Smooth muscle cell of the brain vasculature (primary cell): Measurements from ENCODE around the gene KCNH1.

Source experiments
- DNase-seq: peaks from one replicate; pipeline ENCODE4 v3.0.0-alpha.2; 2012; ENCODE audit warnings: low read depth, low spot score

The KCNH1 gene

DNA sequence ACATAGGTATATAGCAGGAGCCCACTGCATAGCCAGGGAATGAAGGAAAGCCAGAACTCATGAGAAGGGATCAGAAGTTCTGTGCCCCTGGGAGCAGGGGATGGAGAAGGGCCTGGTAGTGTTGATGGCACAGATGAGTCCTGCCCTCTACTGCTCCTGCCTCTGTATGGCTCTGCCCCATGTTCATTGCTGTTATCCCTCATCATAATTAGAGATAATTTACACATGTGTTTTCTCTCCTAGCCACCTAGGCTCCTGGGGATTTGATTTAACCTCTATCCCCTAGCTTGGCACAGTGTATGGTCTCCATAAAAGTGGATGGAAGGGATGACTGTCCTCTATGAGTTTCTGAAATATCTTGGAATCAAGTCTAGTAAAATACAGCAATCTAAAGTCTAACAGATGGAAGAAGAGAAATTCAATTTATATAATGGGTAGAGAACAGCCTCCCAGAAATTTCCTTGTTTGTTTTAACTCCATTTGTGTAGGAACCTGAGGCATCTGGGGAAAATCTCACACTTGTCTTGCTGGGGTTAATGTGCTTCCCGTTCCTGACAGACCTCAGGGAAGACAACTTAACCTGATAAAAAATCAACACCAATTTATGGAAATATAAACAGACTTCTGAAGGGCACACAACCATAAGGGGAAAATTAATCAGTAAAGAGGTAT, 411.4 kb downstream of the KCNH1 start:
- no peak for DNase-seq

- DNase-seq, result no peak
Measured at GRCh38 chr1:210715072-210715471, 418.9 kb downstream of the KCNH1 start.

GRCh38 chr1:210711825-210712612, 421.9 kb downstream of the KCNH1 start:
- no peak for DNase-seq

GRCh38 chr1:210709701-210710100, 424.2 kb downstream of the KCNH1 start:
- no peak for DNase-seq

DNA sequence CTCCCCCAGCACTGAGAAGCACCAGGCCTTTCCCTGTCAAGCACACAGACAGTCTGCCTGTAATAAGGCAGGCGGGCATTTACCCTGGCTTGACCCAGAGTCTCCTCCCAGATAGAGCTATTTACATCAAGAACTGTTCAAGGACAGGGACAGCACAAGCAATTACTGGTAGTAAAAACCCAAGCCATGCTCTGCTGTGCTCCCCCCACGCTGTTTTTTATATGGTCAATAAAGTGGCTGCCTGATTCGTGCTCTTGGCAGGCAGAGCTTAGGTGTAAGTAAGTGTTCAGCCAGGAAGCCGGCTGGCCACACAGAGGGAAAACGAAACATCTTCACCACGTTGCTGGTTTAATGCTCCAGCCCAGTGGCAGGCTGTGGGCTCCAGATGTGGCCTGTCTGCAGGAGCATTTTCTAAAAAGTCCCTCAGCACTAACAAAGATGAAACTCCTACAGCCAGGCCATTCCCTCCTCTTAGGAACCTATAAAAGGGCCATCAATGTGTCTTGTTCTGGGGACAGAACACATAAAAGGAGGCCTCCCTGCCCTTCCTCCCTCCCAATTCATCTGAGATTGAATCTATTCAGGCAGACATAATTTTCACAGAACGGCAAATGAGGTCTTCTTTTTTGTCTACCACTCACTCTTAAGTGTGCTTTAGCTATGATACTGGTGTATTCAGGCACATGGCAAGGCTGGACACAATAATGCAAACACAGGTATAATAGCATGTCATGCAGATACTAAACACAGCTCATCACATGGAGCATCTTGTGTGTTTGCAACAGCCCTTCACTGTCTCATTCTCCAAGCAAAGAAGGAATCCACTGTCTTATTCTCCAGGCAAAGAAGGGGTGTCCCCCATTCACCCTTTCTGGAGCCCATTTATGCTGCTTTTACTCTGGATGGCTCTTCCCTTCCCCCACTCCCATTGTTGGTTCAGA, 426.4 kb downstream of the KCNH1 start:
- DNase-seq, result no peak

GRCh38 chr1:210706246-210706645, 427.7 kb downstream of the KCNH1 start:
- DNase-seq, result no peak

DNA sequence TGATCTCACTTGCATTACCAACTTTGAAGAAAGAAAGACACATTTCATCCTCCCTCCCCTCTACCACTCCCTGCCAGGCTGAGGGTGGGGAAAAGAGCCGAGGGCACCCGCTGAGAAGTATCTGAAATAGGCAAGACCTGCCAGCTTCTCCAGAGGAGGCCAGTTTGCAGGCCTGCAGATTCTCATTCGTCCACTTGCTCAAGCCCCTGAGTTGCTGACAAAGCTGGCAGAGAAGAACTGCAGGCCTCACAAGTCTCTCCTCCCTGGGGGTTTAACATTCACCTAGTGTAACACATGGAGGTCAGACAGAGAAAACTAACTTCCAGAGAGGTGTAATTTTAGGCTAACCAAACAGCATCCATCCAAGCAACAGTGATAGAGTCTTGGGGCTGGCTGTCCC, 428.9 kb downstream of the KCNH1 start:
- DNase-seq, result no peak

GRCh38 chr1:210703593-210703992, 430.4 kb downstream of the KCNH1 start:
- no peak for DNase-seq

DNA sequence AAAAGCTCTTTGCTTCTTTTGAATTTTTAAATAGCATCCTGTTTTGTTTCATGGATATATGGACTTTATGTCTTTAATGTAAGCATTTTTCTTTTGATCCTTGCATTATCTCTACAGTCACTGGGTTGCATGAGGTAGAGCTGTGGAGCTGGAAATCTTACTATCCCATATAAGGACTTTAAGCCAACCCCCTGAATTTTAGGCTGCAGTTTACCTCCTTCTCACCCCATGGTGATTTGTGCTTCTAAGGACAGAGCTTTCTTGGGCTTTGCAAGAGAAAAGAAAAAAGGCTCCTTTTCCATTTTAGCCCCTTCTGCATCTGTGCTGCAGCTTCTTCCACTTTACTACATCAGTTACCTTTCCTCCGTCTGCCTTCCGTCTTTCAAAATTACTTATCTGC, 431.4 kb downstream of the KCNH1 start:
- no peak for DNase-seq

- DNase-seq, result no peak
Measured at GRCh38 chr1:210700511-210700910, 433.4 kb downstream of the KCNH1 start.

GRCh38 chr1:210700083-210700482, 433.9 kb downstream of the KCNH1 start:
- no peak for DNase-seq

DNA sequence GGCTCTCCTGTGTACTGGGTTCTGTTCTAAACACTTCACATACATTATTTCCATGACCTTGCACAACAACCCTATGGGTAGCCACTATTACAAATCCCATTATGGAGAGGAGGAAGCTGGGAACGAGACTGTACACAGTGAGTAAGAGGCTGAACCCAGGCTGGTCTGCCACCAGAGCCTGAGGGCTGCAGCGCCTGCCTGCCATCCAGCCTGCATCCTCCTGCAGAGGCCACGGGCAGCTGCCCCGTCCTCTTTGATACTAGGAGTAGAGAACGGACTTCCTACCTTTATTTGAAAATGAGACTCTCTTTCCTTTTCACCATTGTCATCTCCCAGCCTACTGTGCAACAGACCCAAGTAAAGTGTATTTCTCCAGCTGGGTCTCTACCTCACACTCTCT, 435.3 kb downstream of the KCNH1 start:
- DNase-seq, result no peak

DNA sequence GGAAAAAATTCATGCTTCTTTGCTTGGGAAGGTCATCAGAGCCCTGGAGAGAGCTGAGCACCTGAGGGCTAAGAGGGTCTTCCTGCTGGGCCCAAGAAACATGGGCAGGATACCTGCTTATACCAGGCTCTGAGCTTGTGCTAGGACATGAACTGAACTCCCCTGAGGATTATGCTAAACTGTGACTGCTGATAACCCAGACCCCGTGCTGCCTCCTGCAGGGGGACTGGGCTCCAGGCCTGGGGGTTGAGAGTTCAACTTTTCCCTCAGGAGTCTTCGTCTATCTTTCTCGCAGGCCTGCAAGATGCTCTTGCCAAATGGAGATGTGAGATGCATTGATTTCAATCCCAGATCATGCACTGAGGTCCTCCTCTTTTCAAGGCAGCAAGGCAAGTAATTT, 436.8 kb downstream of the KCNH1 start:
- DNase-seq, result no peak

- no peak for DNase-seq
Measured at GRCh38 chr1:210696709-210697108, 437.2 kb downstream of the KCNH1 start.

- no peak for DNase-seq
Measured at GRCh38 chr1:210695026-210695425, 438.9 kb downstream of the KCNH1 start.

DNA sequence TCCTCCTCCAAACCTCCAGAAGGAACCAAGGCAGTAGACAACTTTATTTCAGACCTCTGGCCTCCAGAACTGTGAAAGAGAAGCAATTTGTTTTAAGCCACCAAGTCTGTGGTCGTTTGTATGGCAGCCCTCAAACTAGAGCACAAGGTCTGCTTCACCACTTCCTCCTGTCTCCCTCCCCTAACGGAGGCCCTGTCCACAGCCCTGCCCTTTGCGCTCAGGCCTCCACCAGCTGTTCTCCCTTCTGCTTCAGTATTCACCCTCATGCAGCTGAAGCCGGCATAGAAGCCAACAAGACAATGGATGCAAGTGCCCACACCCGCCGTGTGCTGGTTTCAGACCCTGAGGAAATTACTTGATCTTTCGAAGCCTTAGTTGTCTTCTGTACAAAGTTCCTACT, 441.2 kb downstream of the KCNH1 start:
- no peak for DNase-seq

- no peak for DNase-seq
Measured at GRCh38 chr1:210691039-210691610, 442.8 kb downstream of the KCNH1 start.

- DNase-seq, result no peak
Measured at GRCh38 chr1:210690236-210690635, 443.7 kb downstream of the KCNH1 start.

DNA sequence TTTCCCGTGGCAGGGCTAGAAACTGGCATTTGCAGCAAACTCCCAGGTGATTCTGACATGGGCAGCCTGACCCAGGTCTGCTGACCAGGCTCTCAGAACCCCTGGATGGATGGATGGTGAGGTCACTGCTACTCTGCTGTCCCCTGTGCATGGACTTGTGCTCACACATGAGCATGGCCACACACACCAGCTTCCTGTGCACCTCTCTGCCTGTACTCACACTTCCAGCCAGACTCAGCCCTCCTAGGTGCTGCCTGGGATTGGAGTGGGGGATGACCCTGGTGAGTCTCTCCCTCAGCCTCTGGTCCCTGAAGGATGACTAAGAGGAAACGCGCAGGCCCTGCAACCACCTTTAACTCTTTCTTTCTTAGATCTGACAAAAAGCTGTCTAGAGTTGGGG, 444.1 kb downstream of the KCNH1 start:
- no peak for DNase-seq

GRCh38 chr1:210688512-210689234, 445.3 kb downstream of the KCNH1 start:
- no peak for DNase-seq

GRCh38 chr1:210687582-210688279, 446.2 kb downstream of the KCNH1 start:
- DNase-seq, result no peak
